Nephron (organoid): ENCODE results near the gene TNFRSF14.
A peak's percentile ranks its signal among the peaks of the same experiment; 100 is the strongest.

Source experiments
- H3K27ac Mint-ChIP-seq, 3 experiments: 2 replicates each; pipeline ENCODE4 v1.8.0; 2020; ENCODE audit warnings: mixed read lengths in 3 of 3, mild to moderate bottlenecking in 2 of 3, moderate library complexity in 1 of 3
- H3K27me3 Mint-ChIP-seq: 2 replicates; pipeline ENCODE4 v1.8.0; 2021; ENCODE audit warnings: low read depth, mild to moderate bottlenecking, moderate library complexity, mixed read lengths
- H3K36me3 Mint-ChIP-seq: 2 replicates; pipeline ENCODE4 v1.8.0; 2020; ENCODE audit warnings: low read depth, mixed read lengths
- H3K4me1 Mint-ChIP-seq: 2 replicates; pipeline ENCODE4 v1.8.0; 2020; ENCODE audit warnings: mixed read lengths
- H3K4me3 Mint-ChIP-seq, 3 experiments: 2 replicates each; pipeline ENCODE4 v1.8.0; 2020; ENCODE audit warnings: mild to moderate bottlenecking in 3 of 3, mixed read lengths in 3 of 3, moderate library complexity in 2 of 3
- H3K9me3 Mint-ChIP-seq: 2 replicates; pipeline ENCODE4 v1.8.0; 2020; ENCODE audit warnings: mixed read lengths
- TF ChIP-seq, protein P1 (sequence below), 3 experiments: fragments of 200-600 bp; sonication (generic); IDR thresholded peaks; one replicate each; pipeline ENCODE4 v1.5.0; 2021; ENCODE audit warnings: antibody characterized with exemption in 3 of 3; ENCODE audit not compliant: unreplicated experiment in 3 of 3

TNFRSF14 gene

DNA sequence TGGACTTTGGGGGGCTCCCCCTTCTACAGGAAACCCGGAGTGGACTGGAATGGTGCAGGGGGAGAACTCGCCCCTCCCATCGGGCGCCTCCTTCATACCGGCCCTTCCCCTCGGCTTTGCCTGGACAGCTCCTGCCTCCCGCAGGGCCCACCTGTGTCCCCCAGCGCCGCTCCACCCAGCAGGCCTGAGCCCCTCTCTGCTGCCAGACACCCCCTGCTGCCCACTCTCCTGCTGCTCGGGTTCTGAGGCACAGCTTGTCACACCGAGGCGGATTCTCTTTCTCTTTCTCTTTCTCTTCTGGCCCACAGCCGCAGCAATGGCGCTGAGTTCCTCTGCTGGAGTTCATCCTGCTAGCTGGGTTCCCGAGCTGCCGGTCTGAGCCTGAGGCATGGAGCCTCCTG, at the start of gene TNFRSF14:
TSS of gene TNFRSF14 (plus strand) at position 95 of the 401 bp plus-strand sequence. CDS start at position 389, 294 bp downstream.
- Mint-ChIP-seq H3K9me3 (no peaks in the 10 kb centered on the region), H3K4me1 (peaks cover 7% of the 10 kb centered on the region), H3K27me3 (peaks cover 11% of the 10 kb centered on the region), H3K27ac (peak within 1 kb of the TSS; percentile 79 to 93 (median 88)), H3K36me3 (no peaks in the 10 kb centered on the region), H3K4me3 (peak within 1 kb of the TSS; percentile 46 to 80 (median 75))
- TF ChIP-seq, protein P1, sequence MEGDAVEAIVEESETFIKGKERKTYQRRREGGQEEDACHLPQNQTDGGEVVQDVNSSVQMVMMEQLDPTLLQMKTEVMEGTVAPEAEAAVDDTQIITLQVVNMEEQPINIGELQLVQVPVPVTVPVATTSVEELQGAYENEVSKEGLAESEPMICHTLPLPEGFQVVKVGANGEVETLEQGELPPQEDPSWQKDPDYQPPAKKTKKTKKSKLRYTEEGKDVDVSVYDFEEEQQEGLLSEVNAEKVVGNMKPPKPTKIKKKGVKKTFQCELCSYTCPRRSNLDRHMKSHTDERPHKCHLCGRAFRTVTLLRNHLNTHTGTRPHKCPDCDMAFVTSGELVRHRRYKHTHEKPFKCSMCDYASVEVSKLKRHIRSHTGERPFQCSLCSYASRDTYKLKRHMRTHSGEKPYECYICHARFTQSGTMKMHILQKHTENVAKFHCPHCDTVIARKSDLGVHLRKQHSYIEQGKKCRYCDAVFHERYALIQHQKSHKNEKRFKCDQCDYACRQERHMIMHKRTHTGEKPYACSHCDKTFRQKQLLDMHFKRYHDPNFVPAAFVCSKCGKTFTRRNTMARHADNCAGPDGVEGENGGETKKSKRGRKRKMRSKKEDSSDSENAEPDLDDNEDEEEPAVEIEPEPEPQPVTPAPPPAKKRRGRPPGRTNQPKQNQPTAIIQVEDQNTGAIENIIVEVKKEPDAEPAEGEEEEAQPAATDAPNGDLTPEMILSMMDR (IDR thresholded peaks at IDR 0.05; ENCODE audit: unreplicated experiment in 3 of 3), result no peak

DNA sequence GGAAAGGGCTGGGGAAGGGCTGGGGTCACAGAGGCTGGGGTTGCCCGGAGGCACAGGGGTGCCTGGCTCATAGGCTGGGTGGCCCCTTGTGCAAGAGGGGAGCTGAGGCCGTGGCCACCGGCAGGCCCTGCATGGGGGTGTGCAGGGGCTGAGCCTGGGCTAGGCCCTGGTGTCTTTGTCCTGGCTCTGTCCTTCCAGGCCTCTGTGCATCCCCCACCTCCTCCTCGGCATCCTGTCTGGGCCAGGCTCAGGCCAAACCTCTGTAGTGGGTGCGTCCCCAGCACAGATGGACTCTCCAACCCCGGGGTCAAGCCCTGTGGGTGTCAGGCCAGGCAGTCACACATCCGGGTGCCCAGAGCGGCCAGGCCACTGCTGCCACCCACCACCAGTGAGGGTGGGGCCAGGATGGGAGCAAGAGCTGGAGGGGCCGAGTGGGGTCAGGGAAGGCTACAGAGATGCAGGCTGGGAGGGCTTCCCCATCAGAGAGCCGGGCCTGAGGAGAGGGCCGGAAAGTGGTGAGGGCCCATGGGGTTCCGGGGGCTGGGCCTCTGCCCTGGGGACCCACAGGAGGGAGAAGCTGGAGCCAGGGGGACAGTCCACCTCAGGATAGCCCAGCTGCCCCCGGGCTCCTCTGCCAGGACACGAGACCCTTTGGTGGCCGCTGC, 49.1 kb upstream of the TNFRSF14 start:
- H3K27me3 Mint-ChIP-seq, result no peaks in the 10 kb centered on the region
- H3K36me3 Mint-ChIP-seq, result peaks cover 9% of the 10 kb centered on the region
- H3K9me3 Mint-ChIP-seq, result no peaks in the 10 kb centered on the region
- H3K4me3 Mint-ChIP-seq, result no peak overlapping the region
- TF ChIP-seq, protein P1 (IDR thresholded peaks at IDR 0.05; ENCODE audit: unreplicated experiment in 3 of 3), result no peak
- peaks cover 15% of the 10 kb centered on the region for H3K4me1 Mint-ChIP-seq
- H3K27ac Mint-ChIP-seq, result no peak overlapping the region

DNA sequence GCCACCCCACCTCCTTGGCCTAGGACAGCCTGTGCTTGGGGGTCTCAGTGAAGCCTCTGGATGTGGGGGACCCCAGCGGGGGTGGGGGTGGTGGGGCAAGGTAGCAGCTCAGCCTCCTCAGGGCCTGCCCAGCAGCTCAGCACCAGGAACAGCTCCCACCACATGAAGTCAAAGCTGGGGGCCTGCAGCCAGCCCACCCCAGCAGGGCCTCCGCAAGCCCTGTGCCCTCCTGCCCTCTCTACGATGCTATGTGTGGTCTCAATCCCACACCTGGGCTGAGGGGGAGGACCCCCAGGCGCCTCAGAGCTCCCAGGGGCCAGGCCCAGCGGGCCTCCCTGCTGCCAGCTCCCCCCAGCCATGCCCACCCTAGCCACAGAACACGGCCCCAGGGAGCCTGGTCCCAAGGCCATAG, 48.4 kb upstream of the TNFRSF14 start:
- TF ChIP-seq, protein P1 (IDR thresholded peaks at IDR 0.05; ENCODE audit: unreplicated experiment in 3 of 3), result no peak
- H3K27ac Mint-ChIP-seq, result no peak overlapping the region
- H3K27me3 Mint-ChIP-seq, result no peaks in the 10 kb centered on the region
- H3K9me3 Mint-ChIP-seq, result no peaks in the 10 kb centered on the region
- H3K36me3 Mint-ChIP-seq, result peaks cover 9% of the 10 kb centered on the region
- no peak overlapping the region for H3K4me3 Mint-ChIP-seq
- peaks cover 15% of the 10 kb centered on the region for H3K4me1 Mint-ChIP-seq

DNA sequence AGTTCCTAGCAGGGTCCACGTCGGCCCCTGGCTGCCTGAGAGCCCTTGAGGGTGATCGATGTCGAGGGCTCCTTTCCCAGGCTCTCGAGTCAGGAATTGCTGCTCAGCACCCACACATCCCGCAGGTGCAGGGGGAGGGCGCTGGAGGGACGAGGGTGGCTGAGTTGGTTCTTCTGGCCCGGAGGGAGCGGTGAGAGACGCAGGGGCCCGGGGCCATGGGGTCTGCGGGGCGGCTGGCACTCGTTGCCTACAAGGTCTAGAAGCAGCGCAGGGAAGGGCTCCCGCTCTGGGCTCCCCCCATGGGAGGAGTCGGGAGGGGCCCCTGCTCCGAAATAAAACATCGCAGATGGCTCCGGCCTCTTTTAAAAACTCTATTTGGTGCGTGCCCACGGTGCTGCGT, 48.0 kb upstream of the TNFRSF14 start:
- H3K27me3 Mint-ChIP-seq, result no peaks in the 10 kb centered on the region
- peaks cover 15% of the 10 kb centered on the region for H3K4me1 Mint-ChIP-seq
- TF ChIP-seq, protein P1 (IDR thresholded peaks at IDR 0.05; ENCODE audit: unreplicated experiment in 3 of 3), result no peak
- H3K36me3 Mint-ChIP-seq, result peaks cover 9% of the 10 kb centered on the region
- no peak overlapping the region for H3K27ac Mint-ChIP-seq
- H3K9me3 Mint-ChIP-seq, result no peaks in the 10 kb centered on the region
- H3K4me3 Mint-ChIP-seq, result no peak overlapping the region

DNA sequence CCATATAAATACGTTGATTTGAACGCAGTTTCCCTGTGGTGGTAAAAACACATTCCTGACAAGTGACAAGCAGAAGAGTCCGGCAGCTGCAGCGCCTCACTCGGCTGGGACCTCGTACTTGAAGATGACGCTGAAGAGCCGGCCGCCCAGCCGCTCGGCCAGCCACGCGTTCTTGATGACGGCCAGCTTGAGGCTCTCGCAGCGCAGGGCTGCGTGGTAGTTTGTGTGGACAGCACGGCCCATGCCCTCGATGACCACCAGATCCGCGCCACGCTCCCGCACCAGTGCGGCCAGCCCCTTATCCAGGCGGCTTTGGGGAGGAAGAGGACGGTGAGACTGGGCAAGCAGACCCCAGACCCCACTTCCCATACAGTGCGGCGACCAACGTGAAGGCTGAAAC, 47.4 kb upstream of the TNFRSF14 start:
- H3K4me3 Mint-ChIP-seq, result no peak overlapping the region
- peaks cover 9% of the 10 kb centered on the region for H3K36me3 Mint-ChIP-seq
- TF ChIP-seq, protein P1 (IDR thresholded peaks at IDR 0.05; ENCODE audit: unreplicated experiment in 3 of 3), result no peak
- H3K4me1 Mint-ChIP-seq, result peaks cover 15% of the 10 kb centered on the region
- no peaks in the 10 kb centered on the region for H3K27me3 Mint-ChIP-seq
- H3K9me3 Mint-ChIP-seq, result no peaks in the 10 kb centered on the region
- H3K27ac Mint-ChIP-seq, result no peak overlapping the region

DNA sequence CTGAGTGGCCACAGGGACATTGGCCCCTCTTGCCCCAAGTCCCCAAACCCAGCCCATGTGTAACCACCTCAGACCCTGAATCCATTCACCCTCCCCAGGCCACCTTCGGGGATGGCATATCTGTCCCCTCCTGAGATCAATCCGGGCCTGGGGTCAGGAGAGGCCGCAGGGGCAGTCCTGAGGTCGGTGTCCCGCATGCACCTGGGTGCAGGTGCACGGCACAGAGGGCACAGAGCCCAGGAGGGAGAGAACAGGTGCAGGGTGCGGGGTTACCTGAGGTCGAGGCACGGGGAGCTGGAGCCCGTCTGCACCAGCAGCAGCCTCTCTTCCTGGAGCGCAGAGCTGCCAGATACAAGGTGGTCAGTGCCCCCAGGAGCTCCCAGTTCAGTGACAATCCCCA, 46.6 kb upstream of the TNFRSF14 start:
- Mint-ChIP-seq H3K4me1 (peaks cover 15% of the 10 kb centered on the region), H3K27ac (no peak overlapping the region), H3K4me3 (no peak overlapping the region), H3K27me3 (no peaks in the 10 kb centered on the region), H3K36me3 (peaks cover 9% of the 10 kb centered on the region), H3K9me3 (no peaks in the 10 kb centered on the region)
- TF ChIP-seq, protein P1 (IDR thresholded peaks at IDR 0.05; ENCODE audit: unreplicated experiment in 3 of 3), result no peak
